Measurements from ENCODE around the gene PKN1. TPM values are rescaled to one million over a fixed set of nuclear protein-coding genes. Genes with fewer than 3 reads are reported as not detected.
"Not testable (repeated sequence)": the region's sequence is repeated elsewhere in the genome, so short reads cannot be mapped to it uniquely, and the experiment has no call there.

PKN1 gene
- total RNA-seq, 1 donor from 2014 or later = 207 TPM

DNA sequence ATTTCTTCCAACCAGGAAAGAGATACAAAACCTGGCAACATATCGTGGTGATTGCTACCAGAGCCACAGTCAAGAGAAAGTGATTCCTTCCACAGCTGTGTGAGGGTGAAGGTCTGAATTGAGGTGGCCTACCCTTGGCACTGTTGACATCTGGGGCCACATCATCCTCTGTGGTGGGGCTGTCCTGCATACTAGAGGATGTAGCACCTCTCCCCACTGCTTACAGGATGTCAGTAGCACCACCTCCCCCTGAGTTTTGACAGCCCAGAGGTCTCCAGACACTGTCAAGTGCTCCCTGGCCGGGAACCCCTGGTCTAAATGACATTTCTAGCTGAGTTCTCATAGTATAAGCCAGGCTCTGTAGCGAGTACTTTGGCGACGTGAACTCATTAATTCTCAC is 26.6 kb downstream of the PKN1 start:
- TF ChIP-seq, protein P1, sequence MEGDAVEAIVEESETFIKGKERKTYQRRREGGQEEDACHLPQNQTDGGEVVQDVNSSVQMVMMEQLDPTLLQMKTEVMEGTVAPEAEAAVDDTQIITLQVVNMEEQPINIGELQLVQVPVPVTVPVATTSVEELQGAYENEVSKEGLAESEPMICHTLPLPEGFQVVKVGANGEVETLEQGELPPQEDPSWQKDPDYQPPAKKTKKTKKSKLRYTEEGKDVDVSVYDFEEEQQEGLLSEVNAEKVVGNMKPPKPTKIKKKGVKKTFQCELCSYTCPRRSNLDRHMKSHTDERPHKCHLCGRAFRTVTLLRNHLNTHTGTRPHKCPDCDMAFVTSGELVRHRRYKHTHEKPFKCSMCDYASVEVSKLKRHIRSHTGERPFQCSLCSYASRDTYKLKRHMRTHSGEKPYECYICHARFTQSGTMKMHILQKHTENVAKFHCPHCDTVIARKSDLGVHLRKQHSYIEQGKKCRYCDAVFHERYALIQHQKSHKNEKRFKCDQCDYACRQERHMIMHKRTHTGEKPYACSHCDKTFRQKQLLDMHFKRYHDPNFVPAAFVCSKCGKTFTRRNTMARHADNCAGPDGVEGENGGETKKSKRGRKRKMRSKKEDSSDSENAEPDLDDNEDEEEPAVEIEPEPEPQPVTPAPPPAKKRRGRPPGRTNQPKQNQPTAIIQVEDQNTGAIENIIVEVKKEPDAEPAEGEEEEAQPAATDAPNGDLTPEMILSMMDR (IDR thresholded peaks at IDR 0.05; ENCODE audit: unreplicated experiment) = no peak
- H3K9me3 Mint-ChIP-seq (ENCODE audit: unreplicated experiment) = no peaks in the 10 kb centered on the region
- peaks cover 20% of the 10 kb centered on the region for H3K36me3 Mint-ChIP-seq (ENCODE audit: low read depth, unreplicated experiment)
- H3K4me3 Mint-ChIP-seq (ENCODE audit: unreplicated experiment) = no peak overlapping the region
- H3K27me3 Mint-ChIP-seq (ENCODE audit: unreplicated experiment) = no peaks in the 10 kb centered on the region
- no peak overlapping the region for H3K27ac Mint-ChIP-seq (ENCODE audit: unreplicated experiment)
- no peaks in the 10 kb centered on the region for H3K4me1 Mint-ChIP-seq (ENCODE audit: unreplicated experiment)
- no peak for DNase-seq (ENCODE audit: low spot score)

DNA sequence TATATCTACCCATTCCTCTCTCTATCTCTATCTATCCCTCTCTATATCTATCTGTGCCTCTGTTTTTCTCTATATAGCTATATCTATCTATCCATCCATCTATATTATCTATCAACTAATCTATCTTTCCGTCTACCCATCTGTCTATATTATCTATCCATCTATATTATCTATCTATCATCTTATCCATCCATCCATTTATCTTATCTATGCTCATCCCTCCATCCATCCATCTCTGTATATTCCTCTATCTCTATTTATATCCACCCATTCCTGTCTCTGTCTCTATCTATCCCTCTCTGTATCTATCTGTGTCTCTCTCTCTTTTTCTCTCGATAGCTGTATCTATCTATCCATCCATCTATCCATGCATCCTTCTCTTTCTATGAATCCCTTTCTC is 27.8 kb downstream of the PKN1 start:
- Mint-ChIP-seq H3K4me1 (ENCODE audit: unreplicated experiment) (no peaks in the 10 kb centered on the region), H3K4me3 (ENCODE audit: unreplicated experiment) (peak overlapping the region; percentile 14), H3K36me3 (ENCODE audit: low read depth, unreplicated experiment) (peaks cover 18% of the 10 kb centered on the region), H3K9me3 (ENCODE audit: unreplicated experiment) (no peaks in the 10 kb centered on the region), H3K27ac (ENCODE audit: unreplicated experiment) (no peak overlapping the region), H3K27me3 (ENCODE audit: unreplicated experiment) (no peaks in the 10 kb centered on the region)
- TF ChIP-seq, protein P1 (IDR thresholded peaks at IDR 0.05; ENCODE audit: unreplicated experiment) = no peak
- no peak for DNase-seq (ENCODE audit: low spot score)

DNA sequence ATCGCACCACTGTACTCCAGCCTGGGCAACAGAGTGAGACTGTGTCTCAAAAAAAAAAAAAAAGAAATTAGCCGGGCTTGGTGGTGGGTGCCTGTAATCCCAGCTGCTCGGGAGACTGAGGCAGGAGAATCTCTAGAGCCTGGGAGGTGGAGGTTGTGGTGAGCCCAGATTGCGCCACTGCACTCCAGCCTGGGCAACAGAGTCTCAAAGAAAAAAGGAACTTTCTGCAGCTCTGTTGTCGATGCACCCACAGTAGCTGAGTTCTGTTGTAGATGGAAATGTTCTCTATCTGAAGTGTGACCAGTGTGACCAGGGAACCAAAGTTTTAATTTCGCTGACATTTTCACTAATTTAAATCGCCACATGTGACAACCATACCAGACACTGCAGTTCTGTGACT is 29.3 kb downstream of the PKN1 start:
- H3K27me3 Mint-ChIP-seq (ENCODE audit: unreplicated experiment); DNase-seq (ENCODE audit: low spot score); H3K9me3 Mint-ChIP-seq (ENCODE audit: unreplicated experiment); H3K4me1 Mint-ChIP-seq (ENCODE audit: unreplicated experiment); H3K27ac Mint-ChIP-seq (ENCODE audit: unreplicated experiment); H3K4me3 Mint-ChIP-seq (ENCODE audit: unreplicated experiment): not testable (repeated sequence)
- peaks cover 16% of the 10 kb centered on the region for H3K36me3 Mint-ChIP-seq (ENCODE audit: low read depth, unreplicated experiment)

DNA sequence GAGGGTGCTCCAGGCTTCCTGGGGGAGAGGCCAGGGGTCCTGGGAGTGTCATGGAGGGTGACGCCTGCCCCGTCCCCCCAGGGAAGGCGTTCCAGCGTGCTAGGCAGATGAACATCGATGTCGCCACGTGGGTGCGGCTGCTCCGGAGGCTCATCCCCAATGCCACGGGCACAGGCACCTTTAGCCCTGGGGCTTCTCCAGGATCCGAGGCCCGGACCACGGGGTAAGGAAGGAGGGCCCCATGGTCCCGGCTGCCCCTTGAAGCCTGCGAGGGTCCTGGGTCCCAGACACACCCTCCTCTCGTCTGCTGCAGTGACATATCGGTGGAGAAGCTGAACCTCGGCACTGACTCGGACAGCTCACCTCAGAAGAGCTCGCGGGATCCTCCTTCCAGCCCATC is 30.6 kb downstream of the PKN1 start:
- no peak overlapping the region for H3K4me3 Mint-ChIP-seq (ENCODE audit: unreplicated experiment)
- H3K4me1 Mint-ChIP-seq (ENCODE audit: unreplicated experiment) = no peaks in the 10 kb centered on the region
- no peaks in the 10 kb centered on the region for H3K9me3 Mint-ChIP-seq (ENCODE audit: unreplicated experiment)
- peaks cover 17% of the 10 kb centered on the region for H3K36me3 Mint-ChIP-seq (ENCODE audit: low read depth, unreplicated experiment)
- H3K27ac Mint-ChIP-seq (ENCODE audit: unreplicated experiment) = no peak overlapping the region
- no peak for DNase-seq (ENCODE audit: low spot score)
- no peaks in the 10 kb centered on the region for H3K27me3 Mint-ChIP-seq (ENCODE audit: unreplicated experiment)
- TF ChIP-seq, protein P1 (IDR thresholded peaks at IDR 0.05; ENCODE audit: unreplicated experiment) = no peak

DNA sequence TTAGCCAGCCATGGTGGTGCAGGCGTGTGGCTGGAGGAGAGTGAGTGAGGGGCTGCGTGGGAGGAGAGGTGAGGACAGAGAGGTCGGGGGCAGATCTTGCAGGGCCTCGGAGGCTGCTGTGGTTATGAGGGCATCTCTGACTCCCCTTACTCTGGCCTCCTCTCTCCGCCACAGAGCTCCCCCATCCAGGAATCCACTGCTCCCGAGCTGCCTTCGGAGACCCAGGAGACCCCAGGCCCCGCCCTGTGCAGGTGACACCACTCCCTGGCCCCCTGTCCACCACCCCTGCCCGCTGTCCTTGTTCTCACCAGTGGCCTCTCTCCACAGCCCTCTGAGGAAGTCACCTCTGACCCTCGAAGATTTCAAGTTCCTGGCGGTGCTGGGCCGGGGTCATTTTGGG is 34.3 kb downstream of the PKN1 start:
- Mint-ChIP-seq H3K27ac (ENCODE audit: unreplicated experiment) (no peak overlapping the region), H3K27me3 (ENCODE audit: unreplicated experiment) (peaks cover 12% of the 10 kb centered on the region), H3K9me3 (ENCODE audit: unreplicated experiment) (no peaks in the 10 kb centered on the region), H3K4me3 (ENCODE audit: unreplicated experiment) (no peak overlapping the region), H3K4me1 (ENCODE audit: unreplicated experiment) (no peaks in the 10 kb centered on the region), H3K36me3 (ENCODE audit: low read depth, unreplicated experiment) (peaks cover 11% of the 10 kb centered on the region)
- TF ChIP-seq, protein P1 (IDR thresholded peaks at IDR 0.05; ENCODE audit: unreplicated experiment) = no peak
- DNase-seq (ENCODE audit: low spot score) = no peak

DNA sequence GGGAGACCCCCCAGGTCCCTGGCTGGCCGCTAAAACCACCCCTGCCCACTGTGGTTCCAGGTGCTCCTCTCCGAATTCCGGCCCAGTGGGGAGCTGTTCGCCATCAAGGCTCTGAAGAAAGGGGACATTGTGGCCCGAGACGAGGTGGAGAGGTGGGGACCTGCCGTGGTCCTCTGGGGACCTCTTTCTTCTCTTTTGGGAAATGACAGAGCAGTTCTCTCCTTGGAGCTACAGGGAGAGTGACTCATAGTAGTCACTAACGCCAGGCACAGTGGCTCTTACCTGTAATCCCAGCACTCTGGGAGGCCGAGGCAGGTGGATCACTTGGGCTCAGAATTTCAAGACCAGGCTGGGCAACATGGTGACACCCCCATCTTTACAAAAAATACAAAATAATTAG is 34.7 kb downstream of the PKN1 start:
- Mint-ChIP-seq H3K4me1 (ENCODE audit: unreplicated experiment) (peaks cover 1% of the 10 kb centered on the region), H3K9me3 (ENCODE audit: unreplicated experiment) (no peaks in the 10 kb centered on the region), H3K4me3 (ENCODE audit: unreplicated experiment) (no peak overlapping the region), H3K36me3 (ENCODE audit: low read depth, unreplicated experiment) (peaks cover 11% of the 10 kb centered on the region), H3K27me3 (ENCODE audit: unreplicated experiment) (peaks cover 13% of the 10 kb centered on the region), H3K27ac (ENCODE audit: unreplicated experiment) (peak overlapping the region; percentile 18)
- DNase-seq (ENCODE audit: low spot score) = no peak
- TF ChIP-seq, protein P1 (IDR thresholded peaks at IDR 0.05; ENCODE audit: unreplicated experiment) = no peak

All from endothelial cell (in vitro differentiated cells).